CD4-positive, alpha-beta memory T cell (primary cell): ENCODE results near the gene SLC26A5. TPM values are rescaled to one million over a fixed set of nuclear protein-coding genes. Genes with fewer than 3 reads are reported as not detected.
"Not testable (repeated sequence)": the region's sequence is repeated elsewhere in the genome, so short reads cannot be mapped to it uniquely, and the experiment has no call there.

ENCODE experiments used
- CTCF ChIA-PET: fragments of 350-600 bp; sonication (Branson Sonifier 250); formaldehyde crosslinking; loops from one replicate; lab custom pipeline; 2021; ENCODE audit warnings: inconsistent platforms; ENCODE audit not compliant: partially characterized antibody; lab: Charles Lee
- POLR2A ChIA-PET: fragments of 350-600 bp; sonication (Branson Sonifier 250); formaldehyde crosslinking; loops from one replicate; lab custom pipeline; 2021; ENCODE audit not compliant: partially characterized antibody; lab: Charles Lee
- DNase-seq, 5 donors: peaks; one replicate each; pipeline versions ENCODE4 v3.0.0 to v3.0.0-alpha.2; 2020 to 2022; ENCODE audit warnings: mixed read lengths in 1 of 5
- H3K27ac ChIP-seq: one replicate; pipeline ENCODE4 v1.7.0; 2013; ENCODE audit warnings: low read depth, low read length
- H3K27me3 ChIP-seq: 2 replicates; pipeline ENCODE4 v1.7.0; 2013; ENCODE audit warnings: mild to moderate bottlenecking, low read length, moderate library complexity; ENCODE audit not compliant: insufficient read depth
- H3K36me3 ChIP-seq: 2 replicates; pipeline ENCODE4 v1.7.0; 2013; ENCODE audit warnings: mild to moderate bottlenecking, low read length, moderate library complexity; ENCODE audit not compliant: insufficient read depth
- H3K4me1 ChIP-seq: 2 replicates; pipeline ENCODE4 v1.7.0; 2013; ENCODE audit warnings: mild to moderate bottlenecking, low read length, moderate library complexity; ENCODE audit not compliant: insufficient read depth
- H3K4me3 ChIP-seq, 2 donors: one replicate each; pipeline ENCODE4 v1.7.0; 2013; ENCODE audit warnings: low read length in 2 of 2, mild to moderate bottlenecking in 1 of 2
- H3K9me3 ChIP-seq, 2 donors: one replicate each; pipeline ENCODE4 v1.7.0; 2013; ENCODE audit warnings: low read length in 2 of 2, control low read depth in 1 of 2; ENCODE audit not compliant: control insufficient read depth in 1 of 2
- H3K27ac Mint-ChIP-seq, 7 donors: one replicate each; pipeline ENCODE4 v1.8.0; 2020 to 2021; ENCODE audit warnings: mixed read lengths in 7 of 7, mild to moderate bottlenecking in 6 of 7, inconsistent platforms in 3 of 7, moderate library complexity in 3 of 7
- H3K27me3 Mint-ChIP-seq, 2 donors: one replicate each; pipeline ENCODE4 v1.8.0; 2020 to 2021; ENCODE audit warnings: mixed read lengths in 2 of 2
- H3K36me3 Mint-ChIP-seq, 2 donors: one replicate each; pipeline ENCODE4 v1.8.0; 2020 to 2021; ENCODE audit warnings: mixed read lengths in 2 of 2, inconsistent platforms in 1 of 2, mild to moderate bottlenecking in 1 of 2
- H3K4me1 Mint-ChIP-seq, 4 donors: one replicate each; pipeline ENCODE4 v1.8.0; 2020 to 2021; ENCODE audit warnings: mixed read lengths in 4 of 4, mild to moderate bottlenecking in 1 of 4
- H3K4me3 Mint-ChIP-seq, 8 donors: one replicate each; pipeline ENCODE4 v1.8.0; 2020 to 2021; ENCODE audit warnings: mixed read lengths in 8 of 8, mild to moderate bottlenecking in 7 of 8, moderate library complexity in 6 of 8, inconsistent platforms in 3 of 8
- H3K9me3 Mint-ChIP-seq, 8 donors: one replicate each; pipeline ENCODE4 v1.8.0; 2020 to 2021; ENCODE audit warnings: mixed read lengths in 8 of 8, mild to moderate bottlenecking in 5 of 8, inconsistent platforms in 3 of 8, moderate library complexity in 1 of 8
- intact Hi-C: fragments of 100-400 bp; cut with micrococcal nuclease; formaldehyde crosslinking; loops from one replicate; pipeline ENCODE4 v1.15.1; 2023
- polyA plus RNA-seq, 2 donors: library from polyadenylated mRNA; unstranded; fragments of 300-500 nt; fragmentation: Illumina TruSeq; gene quantifications; one replicate each; pipeline ENCODE4 v1.2.3, GENCODE V29; 2021
- total RNA-seq, 2 experiments: library from RNA; stranded (reverse); gene quantifications; one replicate each; pipeline ENCODE4 v1.2.3, GENCODE V29; 2021

The SLC26A5 gene
- total RNA-seq (not detected), polyA plus RNA-seq (not detected)

GRCh38 chr7:103446049-103446520 lies at the start of gene SLC26A5:
TSS of gene SLC26A5 (minus strand) at chr7:103446207. CDS start at chr7:103421514, 24,693 bp downstream.
- H3K4me3 ChIP-seq = no peak within 1 kb of the TSS
- H3K27ac ChIP-seq = no peak within 1 kb of the TSS
- H3K4me1 ChIP-seq = peaks cover 20% of the 10 kb centered on the region
- no peaks in the 10 kb centered on the region for H3K36me3 Mint-ChIP-seq
- no peaks in the 10 kb centered on the region for H3K36me3 ChIP-seq
- POLR2A ChIA-PET = no interaction called here
- H3K9me3 ChIP-seq = no peaks in the 10 kb centered on the region
- H3K27me3 ChIP-seq = peaks cover 20% of the 10 kb centered on the region
- peak within 1 kb of the TSS in 1 of 7 donors; percentile 83 for H3K27ac Mint-ChIP-seq
- intact Hi-C loops = no loop called here
- H3K9me3 Mint-ChIP-seq = peaks cover 0 to 8% (median 5%) of the 10 kb centered on the region in 8 donors
- CTCF ChIA-PET = no interaction called here
- H3K27me3 Mint-ChIP-seq = peaks cover 46 to 58% of the 10 kb centered on the region in 2 donors
- H3K4me3 Mint-ChIP-seq = peak within 1 kb of the TSS; percentile 62 to 87 (median 77)
- no peak for DNase-seq
- peaks cover 2 to 17% (median 15%) of the 10 kb centered on the region in 4 donors for H3K4me1 Mint-ChIP-seq

GRCh38 chr7:103487419-103487818 lies 41.4 kb upstream of the SLC26A5 start:
- Mint-ChIP-seq H3K4me1 (no peaks in the 10 kb centered on the region), H3K4me3 (no peak overlapping the region), H3K27me3 (peaks cover 5 to 7% of the 10 kb centered on the region in 2 donors), H3K36me3 (no peaks in the 10 kb centered on the region), H3K27ac (no peak overlapping the region), H3K9me3 (no peaks in the 10 kb centered on the region)
- Histone ChIP-seq H3K4me1 (no peaks in the 10 kb centered on the region), H3K36me3 (no peaks in the 10 kb centered on the region), H3K9me3 (no peaks in the 10 kb centered on the region), H3K27ac (no peak overlapping the region), H3K27me3 (no peaks in the 10 kb centered on the region), H3K4me3 (no peak overlapping the region)
- ChIA-PET POLR2A (no interaction called here), CTCF (no interaction called here)
- intact Hi-C loops = no loop called here
- DNase-seq = no peak

GRCh38 chr7:103486873-103487272 lies 40.9 kb upstream of the SLC26A5 start:
- H3K4me1 Mint-ChIP-seq, H3K4me3 ChIP-seq, H3K27ac Mint-ChIP-seq, CTCF ChIA-PET, H3K36me3 Mint-ChIP-seq, DNase-seq, intact Hi-C loops, POLR2A ChIA-PET, H3K36me3 ChIP-seq, H3K9me3 ChIP-seq, H3K4me3 Mint-ChIP-seq, H3K27ac ChIP-seq, H3K4me1 ChIP-seq, H3K9me3 Mint-ChIP-seq, H3K27me3 Mint-ChIP-seq, H3K27me3 ChIP-seq: not testable (repeated sequence)

- Histone ChIP-seq H3K27me3 (no peaks in the 10 kb centered on the region), H3K4me1 (no peaks in the 10 kb centered on the region), H3K36me3 (no peaks in the 10 kb centered on the region), H3K9me3 (no peaks in the 10 kb centered on the region), H3K27ac (no peak overlapping the region), H3K4me3 (no peak overlapping the region)
- Mint-ChIP-seq H3K4me3 (no peak overlapping the region), H3K27ac (no peak overlapping the region), H3K9me3 (no peaks in the 10 kb centered on the region), H3K27me3 (peaks cover 14 to 19% of the 10 kb centered on the region in 2 donors), H3K4me1 (no peaks in the 10 kb centered on the region), H3K36me3 (no peaks in the 10 kb centered on the region)
- no peak for DNase-seq
- CTCF ChIA-PET = no interaction called here
- POLR2A ChIA-PET = no interaction called here
- intact Hi-C loops = no loop called here
Measured at GRCh38 chr7:103480771-103481170, 34.8 kb upstream of the SLC26A5 start.

GRCh38 chr7:103474956-103475355 lies 28.9 kb upstream of the SLC26A5 start:
- intact Hi-C loops = no loop called here
- Histone ChIP-seq H3K27ac (no peak overlapping the region), H3K27me3 (no peaks in the 10 kb centered on the region), H3K36me3 (no peaks in the 10 kb centered on the region), H3K4me3 (no peak overlapping the region), H3K9me3 (no peaks in the 10 kb centered on the region), H3K4me1 (no peaks in the 10 kb centered on the region)
- CTCF ChIA-PET = no interaction called here
- H3K36me3 Mint-ChIP-seq = no peaks in the 10 kb centered on the region
- H3K4me3 Mint-ChIP-seq = no peak overlapping the region
- H3K9me3 Mint-ChIP-seq = no peaks in the 10 kb centered on the region
- no peak overlapping the region for H3K27ac Mint-ChIP-seq
- POLR2A ChIA-PET = no interaction called here
- peaks cover 0 to 3% (median 0%) of the 10 kb centered on the region in 4 donors for H3K4me1 Mint-ChIP-seq
- H3K27me3 Mint-ChIP-seq = peaks cover 19 to 31% of the 10 kb centered on the region in 2 donors
- no peak for DNase-seq

GRCh38 chr7:103469095-103469948 lies 23.3 kb upstream of the SLC26A5 start:
- Mint-ChIP-seq H3K9me3 (no peaks in the 10 kb centered on the region), H3K27ac (no peak overlapping the region), H3K4me1 (no peaks in the 10 kb centered on the region), H3K36me3 (no peaks in the 10 kb centered on the region), H3K27me3 (peaks cover 13 to 25% of the 10 kb centered on the region in 2 donors), H3K4me3 (no peak overlapping the region)
- ChIA-PET CTCF (no interaction called here), POLR2A (no interaction called here)
- Histone ChIP-seq H3K27me3 (no peaks in the 10 kb centered on the region), H3K4me3 (no peak overlapping the region), H3K9me3 (no peaks in the 10 kb centered on the region), H3K4me1 (no peaks in the 10 kb centered on the region), H3K36me3 (no peaks in the 10 kb centered on the region), H3K27ac (no peak overlapping the region)
- intact Hi-C loops = no loop called here
- no peak for DNase-seq

GRCh38 chr7:103466814-103467213 lies 20.8 kb upstream of the SLC26A5 start:
- no peak for DNase-seq
- no peaks in the 10 kb centered on the region for H3K9me3 ChIP-seq
- CTCF ChIA-PET = no interaction called here
- H3K27ac ChIP-seq = no peak overlapping the region
- no peaks in the 10 kb centered on the region for H3K36me3 ChIP-seq
- H3K4me3 ChIP-seq = no peak overlapping the region
- Mint-ChIP-seq H3K27ac (no peak overlapping the region), H3K36me3 (no peaks in the 10 kb centered on the region), H3K27me3 (peaks cover 15 to 29% of the 10 kb centered on the region in 2 donors), H3K9me3 (peaks cover 0 to 5% (median 0%) of the 10 kb centered on the region in 8 donors), H3K4me1 (no peaks in the 10 kb centered on the region), H3K4me3 (no peak overlapping the region)
- POLR2A ChIA-PET = no interaction called here
- H3K27me3 ChIP-seq = no peaks in the 10 kb centered on the region
- H3K4me1 ChIP-seq = no peaks in the 10 kb centered on the region
- intact Hi-C loops = no loop called here
